K562 (cell line): ENCODE data around the gene CTTNBP2.

Source experiments
- CEBPB ChIP-seq: fragments of 450-650 bp; IDR thresholded peaks from 2 replicates; pipeline ENCODE4 v1.6.1; 2016; ENCODE audit warnings: missing genetic modification characterization, missing compliant biosample characterization
- GTF2F1 ChIP-seq: IDR thresholded peaks from 2 replicates; pipeline ENCODE4 v1.6.1; 2011; ENCODE audit warnings: low read depth, low read length, improper control_type of control experiment
- JUN ChIP-seq, 2 experiments: sonication (generic) in 1 of 2; formaldehyde crosslinking in 1 of 2; IDR thresholded peaks; 2 replicates each; pipeline versions ENCODE4 v1.6.1 to v1.8.0; 2012 to 2022; ENCODE audit warnings: borderline replicate concordance in 2 of 2, mild to moderate bottlenecking in 2 of 2, improper control_type of control experiment in 1 of 2, low read depth in 1 of 2, low read length in 1 of 2, missing genetic modification reagents in 1 of 2
- KDM5B ChIP-seq: fragments of 200-600 bp; sonication (generic); IDR thresholded peaks from 2 replicates; pipeline ENCODE4 v1.6.1; 2012; ENCODE audit warnings: low read depth, mild to moderate bottlenecking, moderate library complexity, low read length, control low read depth, inconsistent platforms; ENCODE audit not compliant: insufficient replicate concordance
- MEF2A ChIP-seq: IDR thresholded peaks from 2 replicates; pipeline ENCODE4 v1.6.1; 2011; ENCODE audit warnings: low read depth, mild to moderate bottlenecking, low read length, moderate library complexity; ENCODE audit not compliant: control insufficient read depth
- MTF1 ChIP-seq: fragments of 250-450 bp; sonication (Bioruptor Pico); IDR thresholded peaks from 2 replicates; pipeline ENCODE4 v1.9.0; 2021; ENCODE audit warnings: moderate library complexity, mild to moderate bottlenecking, inconsistent platforms, borderline replicate concordance
- POLR2A ChIP-seq: fragments of 450-650 bp; conservative IDR thresholded peaks from 2 replicates; pipeline ENCODE4 v1.6.1; 2016
- SMAD3 ChIP-seq: fragments of 450-650 bp; formaldehyde crosslinking; conservative IDR thresholded peaks from 2 replicates; pipeline ENCODE4 v1.4.0; 2020; ENCODE audit warnings: mild to moderate bottlenecking
- SMC3 ChIP-seq: conservative IDR thresholded peaks from 2 replicates; pipeline ENCODE4 v1.6.1; 2011; ENCODE audit warnings: low read depth, low read length, improper control_type of control experiment; ENCODE audit not compliant: insufficient read depth
- SRSF1 ChIP-seq: fragments of 200-400 bp; formaldehyde crosslinking; IDR thresholded peaks from 2 replicates; pipeline ENCODE4 v1.6.1; 2017; ENCODE audit warnings: mild to moderate bottlenecking, low read depth, low read length, moderate library complexity
- STAG1 ChIP-seq: sonication (generic); formaldehyde crosslinking; IDR thresholded peaks from 2 replicates; pipeline ENCODE4 v1.5.0; 2020; ENCODE audit warnings: missing genetic modification reagents, borderline replicate concordance
- TEAD4 ChIP-seq, 2 experiments: sonication (generic) in 1 of 2; formaldehyde crosslinking in 1 of 2; IDR thresholded peaks; 2 replicates each; pipeline versions ENCODE4 v1.6.1 to v1.8.0; 2012 to 2022; ENCODE audit warnings: borderline replicate concordance in 1 of 2, inconsistent platforms in 1 of 2, low read length in 1 of 2, mild to moderate bottlenecking in 1 of 2, missing genetic modification reagents in 1 of 2
- ZNF263 ChIP-seq: sonication (generic); formaldehyde crosslinking; IDR thresholded peaks from 2 replicates; pipeline ENCODE4 v1.8.0; 2022; ENCODE audit warnings: mild to moderate bottlenecking, missing genetic modification reagents, borderline replicate concordance
- TF ChIP-seq, protein P1 (sequence below), 3 experiments: IDR thresholded peaks in 2 of 3; conservative IDR thresholded peaks in 1 of 3; 2 replicates each; pipeline ENCODE4 v1.5.1; 2011 to 2012; ENCODE audit warnings: low read length in 3 of 3, mild to moderate bottlenecking in 3 of 3, control low read depth in 2 of 3, improper control_type of control experiment in 1 of 3, inconsistent platforms in 1 of 3, low read depth in 1 of 3, mixed read lengths in 1 of 3, moderate library complexity in 1 of 3; ENCODE audit not compliant: insufficient read depth in 2 of 3

GRCh38 chr7:117767951-117768350, 105.3 kb downstream of the CTTNBP2 start:
- TF ChIP-seq, protein P1, sequence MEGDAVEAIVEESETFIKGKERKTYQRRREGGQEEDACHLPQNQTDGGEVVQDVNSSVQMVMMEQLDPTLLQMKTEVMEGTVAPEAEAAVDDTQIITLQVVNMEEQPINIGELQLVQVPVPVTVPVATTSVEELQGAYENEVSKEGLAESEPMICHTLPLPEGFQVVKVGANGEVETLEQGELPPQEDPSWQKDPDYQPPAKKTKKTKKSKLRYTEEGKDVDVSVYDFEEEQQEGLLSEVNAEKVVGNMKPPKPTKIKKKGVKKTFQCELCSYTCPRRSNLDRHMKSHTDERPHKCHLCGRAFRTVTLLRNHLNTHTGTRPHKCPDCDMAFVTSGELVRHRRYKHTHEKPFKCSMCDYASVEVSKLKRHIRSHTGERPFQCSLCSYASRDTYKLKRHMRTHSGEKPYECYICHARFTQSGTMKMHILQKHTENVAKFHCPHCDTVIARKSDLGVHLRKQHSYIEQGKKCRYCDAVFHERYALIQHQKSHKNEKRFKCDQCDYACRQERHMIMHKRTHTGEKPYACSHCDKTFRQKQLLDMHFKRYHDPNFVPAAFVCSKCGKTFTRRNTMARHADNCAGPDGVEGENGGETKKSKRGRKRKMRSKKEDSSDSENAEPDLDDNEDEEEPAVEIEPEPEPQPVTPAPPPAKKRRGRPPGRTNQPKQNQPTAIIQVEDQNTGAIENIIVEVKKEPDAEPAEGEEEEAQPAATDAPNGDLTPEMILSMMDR (IDR thresholded peaks at IDR 0.05 in 2 of 3, conservative IDR thresholded peaks at IDR 0.05 in 1 of 3; ENCODE audit: insufficient read depth in 2 of 3, low read depth in 1 of 3, low read length in 3 of 3), result no peak
- TF ChIP-seq CEBPB (tag) (no peak), GTF2F1 (no peak), SMAD3 (CRISPR knock-in tag) (no peak), TEAD4 (IDR thresholded peaks at IDR 0.05; ENCODE audit: low read length) (no peak), TEAD4 (CRISPR knock-in tag; IDR thresholded peaks at IDR 0.05; ENCODE audit: borderline replicate concordance) (no peak), POLR2A (no peak), STAG1 (CRISPR knock-in tag) (no peak), MEF2A (no peak), ZNF263 (CRISPR knock-in tag) (no peak), JUN (IDR thresholded peaks at IDR 0.05; ENCODE audit: borderline replicate concordance, low read depth, low read length) (no peak), JUN (CRISPR knock-in tag; IDR thresholded peaks at IDR 0.05; ENCODE audit: borderline replicate concordance) (no peak), SMC3 (no peak), SRSF1 (no peak), KDM5B (no peak), MTF1 (CRISPR knock-in tag) (no peak)
